Activated CD4-positive, alpha-beta T cell treated with anti-CD3 and anti-CD28 coated beads, Interleukin-2, Interleukin-4, amounts not matched to agents 100 ng/mL and 50 ng/mL, durations not matched to agents 16 hours and 8 hours (primary cell): Measurements from ENCODE around the gene RPS6KC1.
"Not testable (repeated sequence)": the region's sequence is repeated elsewhere in the genome, so short reads cannot be mapped to it uniquely, and the experiment has no call there.

Source experiments
- DNase-seq: peaks from one replicate; pipeline ENCODE4 v3.0.0-alpha.2; 2020; ENCODE audit warnings: low spot score

The RPS6KC1 gene

DNA sequence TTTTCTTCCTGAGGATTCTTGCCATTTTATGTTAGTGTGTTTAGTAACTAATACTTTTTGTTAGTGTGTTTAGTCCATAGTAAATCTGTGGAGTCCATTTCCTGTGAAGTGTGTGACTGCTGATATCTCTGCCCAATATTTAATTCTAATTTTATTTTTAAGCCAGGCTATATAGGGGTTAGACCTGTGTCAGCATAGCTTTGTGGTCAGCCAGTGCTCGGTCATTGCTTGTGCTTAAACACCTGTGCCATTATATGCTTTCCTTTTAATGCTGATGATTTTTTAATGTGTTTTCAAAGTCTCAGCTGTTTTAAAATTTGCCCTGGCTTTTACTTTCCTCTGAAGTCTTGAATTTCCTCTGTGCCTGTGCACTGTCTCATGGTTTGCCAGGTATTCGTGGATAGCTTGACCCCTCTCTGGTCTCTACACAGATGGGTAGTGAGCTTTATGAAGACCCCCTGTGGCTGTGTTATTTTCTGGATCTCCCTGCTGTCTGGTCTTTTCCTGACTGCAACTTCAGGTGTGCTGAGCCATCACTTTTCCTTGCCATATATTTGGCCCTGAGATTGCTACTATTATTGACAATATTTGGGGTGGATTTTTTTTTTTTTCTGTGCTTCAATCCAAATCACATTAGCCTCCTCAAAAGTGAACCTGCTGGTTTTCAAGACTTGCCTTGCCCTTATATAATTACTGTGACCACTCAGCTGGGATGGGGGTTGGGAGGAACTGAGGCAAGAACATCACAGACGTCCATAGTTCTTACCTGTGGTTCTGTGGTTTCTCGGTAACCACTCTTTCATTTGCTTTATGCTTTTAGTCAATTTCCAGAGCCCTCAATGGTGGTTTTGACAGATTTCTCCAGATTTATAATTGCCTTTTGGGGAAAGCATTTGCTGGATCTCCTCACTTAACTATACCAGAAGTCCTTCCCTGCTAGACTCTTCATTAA, 59.6 kb downstream of the RPS6KC1 start:
- no peak for DNase-seq

DNA sequence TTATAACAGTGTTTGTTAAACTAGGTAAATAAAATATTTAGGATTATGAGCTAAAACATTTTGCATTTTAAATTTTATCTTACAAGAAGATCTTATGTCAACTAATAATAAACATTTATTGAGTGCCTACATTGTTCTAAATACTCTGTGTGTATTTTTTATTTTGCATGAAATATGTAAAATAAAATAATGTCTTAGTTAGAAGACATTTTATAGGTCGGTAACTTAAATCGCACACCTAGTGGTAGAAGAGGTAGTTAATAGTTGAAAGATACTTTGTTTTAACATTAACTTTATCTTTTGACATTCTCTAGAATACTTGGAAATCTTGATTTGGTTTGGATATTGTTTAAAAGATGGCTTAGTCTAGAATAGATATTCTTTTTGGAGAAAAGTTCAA, 60.5 kb downstream of the RPS6KC1 start:
- DNase-seq, result no peak

DNA sequence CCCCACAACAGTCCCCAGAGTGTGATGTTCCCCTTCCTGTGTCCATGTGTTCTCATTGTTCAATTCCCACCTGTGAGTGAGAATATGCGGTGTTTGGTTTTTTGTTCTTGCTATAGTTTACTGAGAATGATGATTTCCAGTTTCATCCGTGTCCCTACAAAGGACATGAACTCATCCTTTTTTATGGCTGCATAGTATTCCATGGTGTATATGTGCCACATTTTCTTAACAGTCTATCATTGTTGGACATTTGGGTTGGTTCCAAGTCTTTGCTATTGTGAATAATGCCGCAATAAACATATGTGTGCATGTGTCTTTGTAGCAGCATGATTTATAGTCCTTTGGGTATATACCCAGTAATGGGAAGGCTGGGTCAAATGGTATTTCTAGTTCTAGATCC, 61.7 kb downstream of the RPS6KC1 start:
- not testable (repeated sequence) for DNase-seq

DNA sequence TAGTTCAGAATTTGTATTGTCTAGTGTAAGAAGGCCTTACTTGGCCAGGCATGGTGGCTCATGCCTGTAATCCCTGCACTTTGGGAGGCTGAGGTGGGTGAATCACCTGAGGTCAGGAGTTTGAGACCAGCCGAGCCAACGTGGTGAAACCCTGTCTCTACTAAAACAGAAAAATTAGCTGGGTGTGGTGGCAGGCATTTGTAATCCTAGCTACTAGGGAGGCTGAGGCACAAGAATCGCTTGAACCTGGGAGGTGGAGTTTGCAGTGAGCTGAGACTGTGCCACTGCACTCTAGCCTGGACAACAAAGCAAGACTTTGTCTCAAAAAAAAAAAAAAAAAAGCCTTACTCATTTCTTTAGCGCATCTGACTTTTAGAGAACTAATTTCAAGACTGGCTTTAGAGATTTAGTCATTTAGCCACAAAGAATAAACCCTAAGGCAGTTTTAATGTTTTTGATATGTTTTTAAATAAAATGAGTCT, 66.7 kb downstream of the RPS6KC1 start:
- peak; percentile 4 for DNase-seq

DNA sequence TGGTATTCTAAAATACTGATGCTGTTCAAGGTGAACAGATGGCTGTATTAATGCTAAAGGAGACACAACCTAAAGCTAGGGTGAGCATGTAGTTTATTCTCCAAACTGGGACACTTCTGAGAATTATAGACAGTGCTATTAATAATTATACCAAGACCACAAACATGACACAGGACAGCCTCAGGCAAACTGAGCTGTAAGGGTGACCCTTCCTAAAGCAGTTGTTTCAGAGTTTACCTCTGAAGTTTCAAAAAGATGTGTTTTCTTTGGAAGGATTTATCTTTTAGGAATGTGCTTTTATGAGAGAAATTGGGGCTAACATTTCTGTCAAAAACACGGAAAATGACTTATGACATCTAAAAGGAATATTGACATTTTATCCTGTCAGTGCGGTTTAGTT, 68.8 kb downstream of the RPS6KC1 start:
- DNase-seq, result no peak

DNA sequence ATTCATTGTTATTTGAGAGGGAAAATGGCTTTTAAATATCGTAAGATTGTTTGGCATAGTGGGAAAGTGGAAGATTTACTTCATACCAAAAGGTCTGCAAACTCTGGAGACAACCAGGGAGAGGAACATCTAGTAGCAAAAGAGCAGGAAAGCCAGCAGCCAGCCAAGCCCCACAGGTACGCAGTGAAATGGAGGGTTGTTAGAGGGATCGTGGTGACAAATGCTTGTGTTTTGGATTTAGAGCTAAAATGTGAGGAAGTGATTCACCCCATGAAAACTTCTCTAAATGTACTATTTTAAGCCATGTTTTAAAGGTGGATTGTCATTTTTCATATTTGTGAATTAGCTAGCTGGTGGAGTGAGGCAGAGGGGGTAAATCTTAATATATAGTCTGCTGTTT, 69.3 kb downstream of the RPS6KC1 start:
- DNase-seq, result no peak

DNA sequence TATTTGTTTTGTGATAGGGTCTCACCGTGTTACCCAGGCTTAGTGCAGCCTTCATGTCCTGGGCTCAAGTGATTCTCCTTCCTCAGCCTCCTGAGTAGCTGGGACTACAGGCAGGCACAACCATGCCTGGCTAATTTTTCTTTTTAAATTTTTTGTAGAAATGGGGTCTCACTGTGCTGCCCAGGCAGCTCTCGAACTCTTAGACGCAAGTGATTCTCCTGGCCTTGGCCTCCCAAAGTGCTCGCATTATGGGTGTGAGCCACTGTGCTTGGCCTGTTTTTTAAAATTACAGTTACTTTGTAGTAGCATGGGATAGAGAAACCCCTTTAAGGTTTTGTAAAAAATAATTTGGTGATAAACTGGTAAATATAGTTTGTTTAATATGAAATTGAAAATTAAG, 69.9 kb downstream of the RPS6KC1 start:
- DNase-seq, result no peak

DNA sequence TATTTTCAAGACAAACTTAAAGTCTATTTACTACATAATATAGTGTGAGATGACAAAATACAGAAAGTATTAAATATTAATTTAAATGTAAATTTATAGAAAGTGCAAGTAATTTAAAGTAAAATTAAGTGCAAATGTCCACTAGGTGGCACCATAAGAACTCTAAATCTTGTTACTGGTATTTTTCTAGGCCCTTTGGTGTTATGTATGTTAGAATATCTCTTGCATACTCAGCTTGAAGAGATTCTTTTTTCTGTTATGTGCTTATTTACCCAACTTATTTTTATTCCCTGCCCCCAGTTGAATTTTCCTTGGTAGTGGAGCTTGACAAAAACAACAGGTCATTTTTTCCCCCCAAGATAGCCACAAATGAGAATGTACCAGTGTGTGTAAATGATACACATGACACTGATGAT, 71.5 kb downstream of the RPS6KC1 start:
- DNase-seq, result peak; percentile 41

DNA sequence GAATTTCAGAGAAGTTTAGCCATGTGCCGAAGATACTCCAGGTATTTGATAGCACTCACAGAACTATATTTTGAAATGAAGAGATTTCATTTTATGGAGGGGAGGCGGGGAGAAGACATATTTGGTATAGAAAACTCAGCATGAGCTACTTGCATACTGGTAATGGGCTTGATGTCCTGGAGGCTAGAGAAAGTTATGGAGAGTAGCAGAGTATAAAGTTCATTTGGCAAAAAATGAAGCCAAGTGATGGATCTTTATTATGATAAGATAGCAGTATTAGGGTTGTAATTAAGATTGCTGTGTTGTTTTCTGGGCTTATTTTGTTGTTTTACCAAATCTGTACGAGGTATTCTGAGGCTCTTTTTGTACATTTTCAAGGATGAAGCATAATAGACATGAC, 72.0 kb downstream of the RPS6KC1 start:
- no peak for DNase-seq

DNA sequence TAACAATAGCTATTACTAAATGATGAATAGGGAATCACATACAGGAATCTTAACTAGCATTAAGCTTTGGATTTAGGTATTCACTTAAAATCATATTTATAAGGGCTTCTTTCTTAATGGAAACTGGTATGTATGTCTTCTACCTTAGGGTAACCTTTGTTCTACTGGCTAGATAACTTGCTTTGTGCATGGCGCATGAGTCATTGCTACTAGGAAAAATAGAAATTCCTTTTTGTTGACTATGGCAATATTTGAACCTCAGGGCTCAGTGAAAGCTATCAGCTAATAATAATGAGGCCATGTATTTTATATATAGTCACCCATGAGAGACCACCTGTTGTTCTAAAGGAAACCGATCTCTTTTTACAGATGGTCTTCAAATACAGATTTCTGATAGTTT, 72.5 kb downstream of the RPS6KC1 start:
- DNase-seq, result no peak

DNA sequence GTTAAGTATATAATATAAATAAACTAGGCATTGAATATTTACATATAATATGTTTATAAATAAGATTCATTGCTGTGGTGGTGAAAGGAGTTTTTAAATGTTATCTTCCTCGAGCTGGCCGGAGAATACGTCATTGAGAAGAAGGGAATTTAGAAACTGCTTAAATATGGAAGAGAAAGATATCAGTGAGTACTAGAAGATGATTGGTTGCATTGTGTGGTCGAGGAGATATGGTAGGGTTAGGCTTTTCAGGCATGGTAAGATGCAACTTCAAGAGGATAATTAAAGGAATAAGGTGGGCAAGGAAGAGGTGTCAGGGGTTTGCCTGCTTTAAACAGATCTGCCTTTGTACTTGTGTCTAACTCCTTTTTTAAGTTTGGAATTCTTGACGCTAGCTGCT, 73.5 kb downstream of the RPS6KC1 start:
- no peak for DNase-seq

DNA sequence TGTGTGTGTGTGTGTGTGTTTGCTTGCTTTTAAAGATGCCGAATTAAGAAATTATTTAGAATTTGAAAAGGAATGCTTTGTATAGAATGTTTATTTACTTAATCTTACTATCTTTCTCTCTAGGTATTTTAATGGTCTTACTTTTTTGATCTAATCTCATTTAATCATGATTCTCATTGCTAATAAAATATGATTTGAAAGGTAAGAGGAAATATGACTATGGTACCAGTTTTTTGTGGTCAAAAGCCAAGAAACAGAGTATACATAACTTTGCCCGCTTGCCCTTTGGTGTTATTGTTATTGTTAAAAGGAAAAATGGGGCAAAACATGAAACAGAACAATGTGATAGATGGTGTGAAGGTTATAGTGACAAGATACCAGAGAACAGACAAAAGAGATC, 74.6 kb downstream of the RPS6KC1 start:
- DNase-seq, result no peak

DNA sequence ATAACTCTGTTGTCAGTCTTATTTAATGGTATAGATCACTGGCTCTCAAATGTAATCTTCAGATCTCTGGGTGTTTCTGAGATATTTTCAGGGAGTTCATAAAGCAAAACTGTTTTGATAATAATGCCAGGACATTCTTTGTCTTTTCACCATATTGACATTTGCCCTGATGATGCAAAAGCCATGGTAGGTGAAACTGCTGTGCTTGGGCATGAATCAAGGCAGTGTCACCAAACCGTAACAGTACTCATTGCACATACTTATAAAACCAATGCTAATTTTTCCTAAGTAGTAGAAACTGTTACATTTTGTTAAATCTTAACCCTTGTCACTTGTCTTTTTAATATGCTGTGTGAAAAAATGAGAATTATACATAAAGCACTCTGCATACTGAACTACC, 76.0 kb downstream of the RPS6KC1 start:
- DNase-seq, result no peak

DNA sequence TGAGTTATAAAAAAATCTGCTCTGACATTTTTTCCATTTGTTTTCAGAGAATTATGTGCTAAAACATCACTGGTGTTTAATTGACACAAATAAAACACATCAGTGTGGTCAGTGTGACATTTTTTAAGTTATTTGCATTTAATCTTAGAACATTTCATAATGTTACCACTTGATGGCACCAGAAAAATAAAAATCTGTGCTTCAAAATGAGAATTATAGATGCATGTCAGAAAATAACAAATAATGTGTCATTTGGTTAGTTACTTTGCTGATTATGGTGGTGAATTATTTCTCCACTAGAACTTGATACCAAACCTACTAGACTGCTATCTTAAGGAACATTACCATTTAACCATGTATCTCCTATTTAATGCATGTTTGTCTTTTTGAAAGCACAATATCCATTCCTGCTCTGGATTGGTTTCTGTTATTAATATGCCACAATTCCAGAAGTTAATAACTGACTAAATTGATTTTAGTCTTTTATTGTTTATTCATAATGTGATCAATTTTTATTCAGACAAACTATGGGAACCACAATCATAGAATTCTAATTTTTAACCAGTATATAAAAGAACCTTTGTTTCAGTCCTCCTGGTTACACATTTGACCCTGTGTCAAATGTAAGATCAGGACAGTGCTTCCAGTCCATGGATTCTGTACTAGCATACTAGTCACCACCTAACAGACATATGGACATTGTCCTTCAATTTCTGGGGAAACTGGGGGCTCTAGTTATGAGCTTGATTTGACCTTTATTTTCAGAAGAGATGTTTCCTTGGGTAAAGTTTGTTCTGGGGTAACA, 81.0 kb downstream of the RPS6KC1 start:
- no peak for DNase-seq

DNA sequence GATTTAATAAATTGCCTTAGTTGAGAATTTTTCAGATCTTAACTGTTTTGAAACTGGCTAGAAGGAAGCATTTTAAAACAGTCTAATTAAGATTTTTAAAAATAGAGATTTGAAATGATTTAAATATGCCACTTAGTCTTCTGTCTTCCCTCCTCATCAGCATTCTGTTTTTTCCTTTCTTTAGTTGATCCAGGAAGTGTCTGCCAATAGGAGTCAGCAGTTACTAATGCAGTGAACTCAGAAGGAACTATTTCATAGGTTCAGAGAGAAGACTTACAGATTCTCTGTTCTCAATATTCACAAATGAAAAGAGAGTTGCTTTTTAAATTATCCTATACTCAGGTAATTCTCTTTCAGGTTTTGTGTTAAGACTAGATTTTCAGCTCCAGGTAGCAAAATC, 84.5 kb downstream of the RPS6KC1 start:
- no peak for DNase-seq

DNA sequence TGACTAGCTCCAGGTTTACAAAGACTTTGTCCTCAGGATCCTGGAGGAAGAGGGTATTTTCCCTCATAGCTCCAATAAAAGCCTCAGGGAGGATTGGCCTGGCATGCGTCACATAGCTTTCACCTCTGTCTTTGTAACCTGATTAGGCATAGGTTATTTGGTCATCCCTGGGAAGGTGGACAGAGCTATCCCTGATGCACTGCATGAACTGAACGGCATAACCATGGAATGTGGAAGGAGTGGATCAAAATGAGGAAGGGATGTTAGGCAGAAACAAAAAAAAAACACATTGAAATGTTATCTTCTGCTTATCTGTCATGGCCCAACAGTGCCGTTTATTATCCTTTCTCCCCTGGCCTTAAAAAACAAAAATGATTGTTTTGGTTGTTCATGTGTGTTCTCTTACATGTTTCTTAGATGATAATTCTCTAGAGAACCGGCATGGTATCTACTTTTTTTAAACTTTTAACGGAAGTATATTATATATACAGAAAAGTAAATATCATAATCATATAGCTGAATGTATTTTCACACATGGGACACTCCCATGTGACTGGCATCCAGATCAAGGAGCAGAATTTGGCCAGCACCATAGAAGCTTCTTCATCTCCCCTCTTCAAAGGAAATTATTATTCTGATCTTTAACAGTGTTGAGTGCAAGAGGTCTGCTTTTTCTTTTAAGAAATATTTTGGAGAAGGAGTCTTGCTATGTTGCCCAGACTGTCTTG, 85.3 kb downstream of the RPS6KC1 start:
- no peak for DNase-seq

DNA sequence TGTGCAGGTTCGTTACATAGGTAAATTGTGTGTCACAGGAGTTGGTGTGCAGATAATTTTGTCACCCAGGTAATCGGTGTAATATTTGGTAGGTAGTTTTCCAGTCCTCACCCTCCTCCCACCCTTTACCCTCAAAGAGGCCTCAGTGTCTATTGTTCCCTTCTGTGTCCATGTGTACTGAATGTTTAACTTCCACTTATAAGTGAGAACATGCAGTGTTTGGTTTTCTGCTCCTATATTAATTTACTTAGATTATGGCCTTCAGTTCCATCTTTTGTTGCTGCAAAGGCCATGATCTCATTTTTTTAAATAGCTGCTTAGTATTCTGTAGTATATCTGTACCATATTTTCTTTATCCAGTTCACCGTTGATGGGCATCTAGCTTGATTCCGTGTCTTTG, 87.3 kb downstream of the RPS6KC1 start:
- DNase-seq, result no peak

DNA sequence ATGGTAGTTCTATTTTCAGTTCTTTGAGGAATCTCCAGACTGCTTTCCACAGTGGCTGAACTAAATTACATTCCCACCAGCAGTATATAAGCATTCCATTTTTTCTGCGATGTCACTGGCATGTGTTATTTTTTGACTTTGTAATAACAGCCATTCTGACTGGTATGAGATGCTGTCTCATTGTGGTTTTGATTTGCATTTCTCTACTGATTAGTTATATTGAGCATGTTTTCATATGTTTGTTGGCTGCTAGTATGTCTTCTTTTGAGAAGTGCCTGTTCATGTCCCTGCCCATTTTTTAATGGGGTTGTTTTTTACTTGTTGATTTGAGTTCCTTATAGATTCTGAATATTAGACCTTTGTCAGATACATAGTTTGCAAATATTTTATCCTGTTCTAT, 87.9 kb downstream of the RPS6KC1 start:
- no peak for DNase-seq

DNA sequence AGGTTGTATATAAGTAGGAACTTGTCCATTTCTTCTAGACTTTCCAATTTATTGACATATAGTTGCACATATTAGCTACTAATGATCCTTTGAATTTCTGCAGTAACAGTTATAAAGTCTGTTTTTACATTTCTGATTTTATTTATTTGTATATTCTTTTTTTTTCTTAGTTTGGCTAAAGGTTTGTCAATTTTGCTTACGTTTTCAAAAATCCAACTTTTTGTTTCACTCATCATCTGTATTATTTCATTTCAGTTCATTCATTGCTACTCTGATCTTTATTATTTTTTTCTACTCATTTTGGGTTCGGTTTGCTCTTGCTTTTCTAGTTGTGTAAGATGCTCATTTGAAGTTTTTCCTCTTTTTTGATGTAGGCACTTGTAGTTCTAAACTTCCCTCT, 97.9 kb downstream of the RPS6KC1 start:
- no peak for DNase-seq

DNA sequence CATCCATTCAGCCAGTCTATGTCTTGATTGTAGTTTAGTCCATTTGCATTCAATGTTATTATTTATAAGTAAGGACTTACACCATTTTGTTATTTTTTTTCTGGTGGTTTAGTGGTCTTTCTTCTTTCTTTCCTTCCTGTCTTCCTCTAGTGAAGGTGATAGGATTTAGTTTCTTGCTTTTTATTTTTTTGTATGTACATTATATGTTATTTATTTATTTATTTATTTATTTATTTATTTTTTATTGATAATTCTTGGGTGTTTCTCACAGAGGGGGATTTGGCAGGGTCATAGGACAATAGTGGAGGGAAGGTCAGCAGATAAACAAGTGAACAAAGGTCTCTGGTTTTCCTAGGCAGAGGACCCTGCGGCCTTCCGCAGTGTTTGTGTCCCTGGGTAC, 99.0 kb downstream of the RPS6KC1 start:
- DNase-seq, result not testable (repeated sequence)

DNA sequence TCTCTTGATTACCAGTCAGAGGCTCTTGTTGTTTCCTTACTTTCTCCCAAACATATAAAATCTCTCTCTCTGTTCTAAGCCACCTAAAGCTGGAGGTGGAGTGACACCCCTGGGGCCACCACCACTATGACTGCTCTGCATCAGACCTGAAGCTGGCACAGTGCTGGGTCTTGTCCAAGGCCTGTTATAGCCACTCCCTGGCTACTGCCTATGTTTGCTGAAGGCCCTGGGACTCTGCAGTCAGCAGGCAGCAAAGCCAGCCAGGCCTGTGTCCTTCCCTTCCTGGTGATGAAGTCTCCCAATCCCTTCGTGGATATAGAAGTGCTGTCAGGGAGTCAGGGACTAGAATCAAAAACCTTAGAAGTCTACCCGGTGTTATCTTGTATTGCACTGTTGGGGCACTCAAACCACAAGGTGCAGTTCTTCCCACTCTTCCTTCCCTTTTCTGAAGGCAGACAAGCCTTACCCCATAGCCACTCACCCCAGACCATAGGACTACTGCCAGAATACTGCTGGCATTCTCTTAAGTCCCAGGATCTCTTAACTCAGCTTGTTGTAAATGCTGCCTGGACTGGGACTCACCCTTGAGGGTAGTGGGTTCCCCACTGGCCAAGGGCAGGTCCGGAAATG, 103.1 kb downstream of the RPS6KC1 start:
- DNase-seq, result no peak

DNA sequence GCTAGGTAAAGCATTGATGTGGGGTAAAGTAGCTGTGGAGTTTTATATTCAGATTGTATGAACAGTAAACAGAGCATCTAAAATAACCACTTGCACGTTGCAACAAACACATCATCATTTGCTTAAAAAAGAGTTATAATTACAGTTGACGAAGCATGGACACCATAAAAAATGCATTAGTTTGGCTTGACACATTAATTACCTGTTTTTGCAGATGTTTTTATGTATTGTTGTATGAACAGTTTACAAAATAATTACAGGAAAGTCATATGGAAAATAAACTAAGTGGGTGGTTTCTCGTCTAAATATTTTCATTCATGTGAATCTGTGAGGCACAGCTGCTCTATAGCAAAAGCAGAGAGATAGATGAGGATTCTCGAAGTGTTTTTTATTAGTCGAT, 108.3 kb downstream of the RPS6KC1 start:
- no peak for DNase-seq
